GM21367 (cell line): ENCODE results near the gene YPEL1.
"Not testable (repeated sequence)": the region's sequence is repeated elsewhere in the genome, so short reads cannot be mapped to it uniquely, and the experiment has no call there.

Source experiments
- ATAC-seq: cut with Tn5 transposase; IDR thresholded peaks from one replicate; pipeline ENCODE4 v1.9.1; 2021; ENCODE audit not compliant: unreplicated experiment

The YPEL1 gene

DNA sequence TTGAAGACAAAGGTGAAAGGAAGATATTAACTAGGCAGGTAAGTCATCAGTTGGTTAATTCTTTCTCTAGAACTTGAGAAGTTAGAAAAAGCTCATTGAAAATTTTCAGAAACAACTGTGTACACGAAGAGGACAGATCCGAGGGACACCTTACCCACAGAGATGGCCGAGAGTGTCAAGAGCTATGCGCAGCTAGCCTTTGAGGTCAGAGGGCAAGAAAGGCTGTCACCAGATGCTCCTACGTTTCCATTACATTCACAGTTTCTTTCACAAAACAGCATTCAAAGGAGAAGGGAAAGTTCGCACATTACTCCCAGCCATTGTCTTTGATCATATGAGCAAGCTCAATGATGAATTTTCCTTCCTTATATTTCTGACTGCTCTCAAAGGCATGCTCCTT is 34.8 kb downstream of the YPEL1 start:
- no peak for ATAC-seq

DNA sequence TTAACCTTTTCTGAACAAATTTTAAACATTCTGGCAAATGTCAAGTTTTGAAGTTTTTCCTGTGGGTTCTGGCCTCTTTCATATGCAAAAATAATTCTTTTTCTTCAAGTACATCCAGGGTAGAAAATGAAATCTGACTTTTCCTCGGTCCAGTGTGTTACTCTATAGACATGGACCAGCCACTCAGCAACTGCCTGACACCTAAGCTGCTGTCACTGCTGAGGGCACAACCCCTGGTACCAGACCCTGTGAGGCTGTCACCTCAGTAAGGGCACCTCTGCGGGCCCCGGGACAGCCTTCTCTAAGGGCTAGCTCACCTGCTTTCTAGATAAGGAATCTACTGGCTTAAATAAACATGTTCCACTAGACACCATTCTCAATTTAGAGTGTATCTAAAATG is 36.0 kb downstream of the YPEL1 start:
- no peak for ATAC-seq

DNA sequence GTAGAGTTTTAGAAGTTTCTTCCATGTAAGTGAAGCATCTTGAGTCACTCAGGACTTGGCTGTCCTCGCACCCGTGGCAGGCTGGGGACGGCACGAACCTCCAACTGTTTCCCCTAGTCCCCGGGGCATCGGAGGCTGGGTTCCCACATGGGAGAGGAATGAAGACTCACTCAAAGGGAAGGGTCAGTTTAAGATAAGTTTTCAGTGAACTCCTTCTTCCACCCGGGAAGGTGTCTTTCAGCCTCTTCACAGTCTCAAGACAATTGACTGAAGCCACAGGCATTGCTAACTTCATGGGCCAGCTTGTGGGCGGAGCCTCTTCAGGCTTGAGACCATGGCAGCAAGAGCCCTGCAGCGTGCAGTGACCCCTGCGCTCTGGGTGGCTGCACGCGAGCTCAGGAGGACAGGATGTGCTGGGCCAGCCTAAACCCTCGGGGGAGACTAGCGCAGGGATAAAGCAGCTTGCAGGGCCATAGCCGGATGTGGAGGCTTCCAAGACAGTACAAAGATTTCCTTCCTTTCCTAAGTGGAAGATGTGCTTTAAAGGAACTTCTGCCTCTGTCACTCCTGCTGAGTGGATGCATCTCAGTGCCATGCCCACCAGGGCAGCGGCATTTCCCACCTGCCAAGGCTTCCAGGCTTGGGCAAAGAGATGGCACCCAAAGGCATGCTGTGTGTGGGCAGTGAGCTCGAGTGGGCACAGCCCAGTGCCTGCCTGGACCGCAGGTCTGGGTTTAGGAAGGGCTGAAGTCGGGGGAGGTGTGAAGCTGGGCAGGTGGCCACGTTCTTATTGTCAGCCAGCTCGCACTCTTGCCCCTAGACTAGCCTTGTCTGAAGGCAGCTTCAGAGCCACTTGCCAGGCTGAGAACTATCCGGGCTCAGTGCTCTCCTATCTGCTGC is 36.9 kb downstream of the YPEL1 start:
- ATAC-seq: no peak

DNA sequence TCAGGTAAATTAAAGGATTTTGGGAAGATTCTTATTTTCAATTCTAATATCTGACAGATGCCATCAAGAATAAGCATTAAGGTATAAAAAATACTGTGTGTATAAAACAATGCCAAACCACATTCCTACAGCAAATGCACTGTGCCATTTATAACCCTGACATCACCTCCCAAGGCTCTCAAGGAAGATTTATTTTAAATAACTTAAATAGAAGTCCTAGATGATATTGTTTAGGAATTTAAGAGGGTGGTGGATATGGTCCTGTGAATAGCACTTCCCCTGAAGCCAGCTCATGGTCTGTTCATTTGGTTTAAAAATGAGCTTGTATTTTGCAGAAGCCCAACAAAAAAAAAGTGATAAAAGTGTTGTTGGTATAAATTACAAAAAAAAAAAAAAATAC is 37.7 kb downstream of the YPEL1 start:
- ATAC-seq: no peak

DNA sequence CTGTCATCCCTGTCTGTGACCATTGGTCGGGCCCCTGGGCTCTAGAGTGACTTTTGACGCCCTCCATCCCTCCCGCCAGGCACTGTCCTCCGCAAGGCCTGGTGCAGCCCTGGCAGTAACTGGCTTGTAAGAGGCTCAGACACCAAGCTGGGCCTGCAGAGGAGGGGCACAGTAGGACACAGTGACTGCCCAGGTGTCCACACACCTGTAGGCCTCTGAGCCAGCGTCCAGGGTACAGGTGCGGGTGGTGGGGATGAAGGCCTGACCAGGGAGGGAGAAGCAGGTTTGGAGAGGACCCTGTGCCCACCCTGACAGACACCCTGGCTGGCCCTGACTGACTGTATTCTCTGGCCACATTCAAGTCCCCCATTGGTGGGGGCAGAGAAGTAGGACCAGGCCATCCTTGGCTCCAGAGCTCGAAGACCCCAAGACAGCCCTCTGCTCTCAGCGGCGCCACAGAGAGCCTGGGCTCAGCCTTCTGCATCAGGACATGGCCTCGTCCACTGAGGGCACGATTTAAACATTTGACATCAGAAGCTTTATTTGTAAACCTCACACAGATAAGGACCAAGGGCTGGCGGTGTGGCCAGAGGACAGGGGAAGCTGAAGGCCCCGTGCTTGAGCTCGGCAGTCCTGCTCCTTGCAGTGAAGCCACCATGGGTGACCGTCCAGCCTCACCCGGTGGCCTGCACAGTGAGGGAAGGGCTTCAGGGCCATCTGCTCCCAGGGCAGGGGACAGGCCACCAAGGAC is 38.4 kb downstream of the YPEL1 start:
- no peak for ATAC-seq

DNA sequence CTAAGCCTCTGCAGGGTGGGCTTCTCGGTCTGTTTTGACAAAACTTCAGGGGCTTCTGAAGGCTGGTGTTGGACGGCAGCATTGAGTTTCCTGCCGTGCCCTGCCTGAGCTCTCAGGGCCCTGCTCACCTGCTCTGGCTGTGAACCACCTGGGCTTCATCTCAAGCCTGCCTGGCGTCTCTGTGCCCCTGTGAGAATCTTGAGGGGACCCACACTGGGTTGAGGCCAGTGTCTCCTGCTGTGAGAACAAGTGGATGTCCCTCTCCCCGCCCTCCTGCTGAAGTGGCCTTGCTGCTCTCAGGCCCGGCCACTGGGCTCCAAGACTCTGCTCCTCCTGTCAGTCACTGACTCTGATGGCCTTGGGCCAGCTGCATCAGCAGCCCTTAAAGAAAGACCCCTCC is 39.5 kb downstream of the YPEL1 start:
- ATAC-seq: no peak

DNA sequence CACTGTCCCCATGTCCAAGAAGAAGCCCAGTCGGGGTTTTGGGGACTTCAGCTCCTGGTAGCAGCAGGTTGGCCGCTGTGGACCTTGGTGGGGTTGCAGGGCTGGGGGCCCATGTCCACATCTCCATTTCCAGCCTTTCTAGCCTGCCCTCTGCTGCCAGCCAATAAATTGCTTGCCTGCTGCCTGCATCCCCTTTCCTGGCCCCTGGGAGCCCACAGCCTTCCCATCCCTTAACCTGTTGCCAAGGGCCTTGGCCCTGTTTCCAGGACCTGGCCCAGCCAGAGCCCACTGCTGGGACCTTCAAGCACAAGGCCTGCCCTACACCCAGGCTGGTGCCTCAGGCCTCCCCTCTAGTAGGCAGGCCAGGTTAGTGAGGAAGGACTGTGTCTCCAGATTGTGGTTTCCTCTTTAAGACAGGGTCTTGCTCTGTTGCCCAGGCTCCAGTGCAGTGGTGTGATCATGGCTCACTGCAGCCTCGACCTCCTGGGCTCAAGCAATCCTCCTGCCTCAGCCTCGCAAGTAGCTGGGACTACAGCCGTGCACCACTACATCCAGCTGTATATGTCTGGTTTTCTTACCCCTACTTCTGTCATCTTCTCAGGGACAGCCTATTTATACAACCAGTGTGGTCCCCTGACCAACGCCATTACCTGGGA is 40.0 kb downstream of the YPEL1 start:
- no peak for ATAC-seq

DNA sequence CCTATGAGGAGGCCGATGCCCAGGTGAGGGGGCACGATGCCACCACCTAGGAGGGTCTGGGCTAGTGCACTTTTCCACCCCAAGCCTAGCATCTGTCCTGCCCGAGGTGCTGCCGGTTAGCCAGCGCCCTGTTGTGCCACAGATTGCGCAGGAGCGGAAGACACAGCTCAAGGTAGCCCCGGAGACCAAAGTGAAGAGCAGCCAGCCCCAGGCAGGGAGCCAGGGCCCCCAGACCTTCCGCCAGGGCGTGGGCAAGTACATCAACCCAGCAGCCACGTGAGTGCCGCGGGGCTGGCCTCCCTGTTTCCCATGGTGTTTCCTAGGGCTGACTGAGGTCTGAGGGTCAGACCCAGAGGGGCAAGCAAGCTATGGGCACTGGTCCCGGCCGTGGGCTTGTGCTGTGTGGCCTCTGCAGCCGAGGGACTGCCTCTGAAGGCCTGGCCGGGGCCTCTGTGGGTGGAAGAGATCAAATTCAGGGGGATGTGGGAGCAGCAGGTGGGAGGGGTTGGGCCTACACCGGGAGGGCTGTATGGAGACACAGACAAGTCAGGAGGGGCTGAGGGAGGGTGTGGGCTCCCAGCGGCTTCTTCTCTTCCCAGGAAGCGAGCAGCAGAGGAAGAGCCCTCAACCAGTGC is 40.7 kb downstream of the YPEL1 start:
- ATAC-seq: no peak

DNA sequence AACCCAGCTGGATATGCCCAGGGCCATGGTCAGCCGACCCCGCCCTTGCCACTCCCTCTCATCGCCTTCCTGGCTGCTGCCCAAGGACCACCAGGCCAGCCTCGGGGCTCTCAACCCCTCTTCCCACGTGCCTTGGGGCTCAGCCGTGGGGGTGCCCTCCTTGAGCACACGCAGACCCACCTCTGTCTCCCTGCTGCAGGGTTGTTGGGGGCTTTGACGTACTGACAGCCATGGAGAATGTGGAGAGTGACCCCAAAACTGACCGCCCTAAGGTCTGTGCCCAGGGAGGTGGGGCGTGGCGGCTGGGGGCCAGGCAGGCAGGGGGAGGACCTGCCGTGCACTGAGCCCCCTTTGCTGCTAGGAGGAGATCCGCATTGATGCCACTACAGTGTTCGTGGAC is 41.2 kb downstream of the YPEL1 start:
- ATAC-seq: no peak

DNA sequence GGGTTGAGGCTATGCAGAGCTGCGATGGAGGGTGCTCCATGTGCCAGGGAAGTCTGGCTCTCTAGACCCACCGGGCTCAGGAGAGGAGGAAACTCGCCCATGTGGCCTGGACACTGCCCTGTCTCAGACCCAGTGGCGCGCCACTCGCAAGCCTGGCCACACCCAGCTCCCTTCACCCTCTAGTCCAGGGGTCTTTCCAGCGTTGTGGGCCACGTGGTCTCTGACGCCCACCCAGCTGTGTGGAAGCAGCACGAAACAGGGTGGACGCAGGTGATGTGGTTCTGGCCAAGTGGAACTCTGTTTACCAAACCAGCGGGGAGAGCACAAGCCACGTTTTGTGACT is 41.6 kb downstream of the YPEL1 start:
- no peak for ATAC-seq

DNA sequence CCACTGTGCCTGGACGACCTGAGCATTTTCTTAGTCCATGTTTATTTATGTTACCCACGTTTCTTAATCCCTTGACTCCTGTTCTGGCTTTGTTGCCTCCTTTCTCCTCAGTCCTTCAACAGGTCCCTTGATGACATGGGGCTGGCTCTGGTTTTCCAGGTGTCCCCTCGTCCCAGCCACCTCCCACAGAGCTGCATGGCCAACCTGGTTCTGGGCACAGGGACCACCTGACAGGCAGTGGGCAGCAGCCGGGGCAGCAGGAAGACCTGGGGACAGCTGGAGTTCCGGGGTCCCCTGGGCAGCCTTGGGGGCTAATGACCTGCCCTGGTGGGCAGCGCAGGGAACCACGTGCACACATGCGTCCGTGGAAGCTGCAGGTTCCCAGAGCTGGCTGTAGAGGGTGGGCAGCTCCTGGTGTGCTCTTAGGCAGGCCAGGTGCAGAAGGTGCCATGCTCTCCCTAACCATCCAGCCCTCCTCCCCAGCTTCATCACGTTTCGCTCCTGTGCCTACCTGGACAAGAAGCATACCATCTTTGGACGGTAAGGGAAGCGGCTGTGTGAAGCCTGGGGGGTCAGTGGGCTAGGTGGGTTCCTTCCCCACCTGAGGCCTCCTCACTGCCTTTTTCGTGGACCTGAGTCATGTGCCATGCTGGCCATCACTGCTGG is 42.1 kb downstream of the YPEL1 start:
- no peak for ATAC-seq

DNA sequence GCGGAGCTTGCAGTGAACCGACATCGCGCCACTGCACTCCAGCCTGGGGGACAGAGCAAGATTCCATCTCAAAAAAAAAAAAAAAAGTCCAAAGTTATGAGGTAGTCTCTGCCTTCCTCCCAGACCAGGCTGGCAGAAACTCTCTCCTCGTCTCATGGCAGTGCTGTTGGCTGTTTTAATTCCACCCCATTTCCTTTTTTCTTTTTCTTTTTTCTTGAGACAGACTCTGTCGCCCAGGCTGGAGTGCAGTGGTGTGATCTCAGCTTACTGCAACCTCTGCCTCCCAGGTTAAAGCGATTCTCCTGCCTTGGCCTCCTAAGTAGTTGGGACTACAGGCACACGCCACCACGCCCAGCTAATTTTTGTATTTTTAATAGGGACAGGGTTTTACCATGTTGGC is 42.7 kb downstream of the YPEL1 start:
- not testable (repeated sequence) for ATAC-seq

DNA sequence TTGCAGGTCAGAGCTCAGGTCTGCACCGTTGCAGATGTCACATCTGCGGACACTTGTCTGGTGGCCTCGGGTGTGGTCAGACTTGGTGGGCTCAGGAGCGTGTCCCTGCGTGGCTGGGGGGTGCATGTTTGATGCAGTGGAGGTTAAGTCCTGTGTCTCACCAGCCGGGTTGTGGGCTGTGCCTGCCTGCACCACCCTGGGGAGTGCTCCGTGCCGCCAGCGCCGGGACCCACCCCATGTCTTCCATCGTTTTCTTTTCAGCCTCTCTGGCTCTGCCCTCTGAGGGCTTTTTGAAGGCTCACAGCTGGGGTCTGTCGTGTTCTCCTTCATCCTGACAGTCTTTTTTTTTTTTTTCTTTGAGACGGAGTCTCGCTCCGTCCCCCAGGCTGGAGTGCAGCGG is 43.8 kb downstream of the YPEL1 start:
- no peak for ATAC-seq

DNA sequence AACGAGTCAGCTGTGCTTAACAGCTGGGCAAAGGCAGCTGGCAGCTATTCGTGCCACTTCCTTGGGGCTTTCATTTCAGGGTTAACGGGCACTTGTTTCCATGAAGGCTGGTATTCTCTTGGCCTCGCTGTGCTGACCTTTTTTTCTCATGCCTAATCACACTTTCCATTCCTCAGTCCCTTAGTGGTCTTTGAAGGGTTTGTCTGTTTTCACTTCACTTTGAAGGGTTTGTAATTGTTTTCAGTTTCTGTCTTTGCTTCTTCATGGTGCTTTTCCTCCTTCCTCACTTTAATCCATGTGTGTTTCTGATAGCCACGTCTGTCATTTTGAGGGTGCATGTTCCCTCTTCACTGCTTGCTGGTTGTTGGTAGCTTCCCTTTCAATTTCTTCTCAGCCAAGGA is 45.2 kb downstream of the YPEL1 start:
- no peak for ATAC-seq

DNA sequence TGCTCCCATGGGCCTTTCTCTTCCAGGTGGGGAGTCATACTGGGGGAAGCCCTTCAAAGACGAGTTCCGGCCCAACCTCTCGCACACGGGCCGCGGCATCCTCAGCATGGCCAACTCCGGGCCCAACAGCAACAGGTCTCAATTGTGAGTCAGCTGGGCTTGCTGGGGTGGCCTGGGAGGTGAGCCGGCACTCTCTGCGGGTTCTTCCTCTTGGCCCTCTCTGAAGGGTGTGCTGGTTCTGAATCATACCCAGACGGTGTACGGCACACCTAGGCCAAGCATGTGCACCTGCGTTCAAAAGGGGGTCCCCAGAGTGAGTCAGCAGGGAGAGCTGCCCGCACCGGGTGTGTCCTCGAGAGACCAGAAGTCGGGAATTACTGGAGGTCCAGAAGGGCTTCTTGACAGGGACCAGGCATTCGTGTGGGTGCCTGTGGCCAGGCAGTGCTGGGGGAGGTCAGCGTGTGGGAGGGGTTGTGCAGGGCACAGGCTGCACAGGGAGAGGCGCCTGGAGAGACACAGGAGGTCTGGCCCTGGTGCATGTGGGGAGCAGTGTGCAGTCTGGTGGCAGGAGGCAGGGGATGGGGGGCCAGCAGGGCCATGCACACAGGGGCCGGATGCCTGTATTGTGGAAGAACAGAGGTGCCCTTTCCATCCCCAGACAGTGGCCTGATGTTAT is 46.8 kb downstream of the YPEL1 start:
- ATAC-seq: no peak

DNA sequence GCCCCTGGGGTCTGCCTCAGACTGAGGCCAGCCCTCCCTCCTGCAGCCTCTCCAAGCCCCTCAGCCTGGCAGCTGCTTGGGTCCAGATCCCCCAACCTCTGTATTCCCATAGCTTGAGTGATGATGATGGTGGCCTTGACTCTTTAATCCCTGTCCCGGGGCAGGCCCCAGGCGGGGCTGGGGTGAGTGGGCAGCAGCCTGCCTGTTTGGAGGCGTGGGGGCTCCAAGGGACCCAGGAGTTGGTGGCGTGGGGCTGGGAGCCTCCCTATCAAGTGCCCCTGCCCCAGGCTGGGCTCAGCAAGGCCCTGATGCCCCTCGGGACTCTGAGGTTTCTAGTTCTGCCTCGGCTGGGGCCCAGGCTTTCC is 47.3 kb downstream of the YPEL1 start:
- ATAC-seq: no peak

DNA sequence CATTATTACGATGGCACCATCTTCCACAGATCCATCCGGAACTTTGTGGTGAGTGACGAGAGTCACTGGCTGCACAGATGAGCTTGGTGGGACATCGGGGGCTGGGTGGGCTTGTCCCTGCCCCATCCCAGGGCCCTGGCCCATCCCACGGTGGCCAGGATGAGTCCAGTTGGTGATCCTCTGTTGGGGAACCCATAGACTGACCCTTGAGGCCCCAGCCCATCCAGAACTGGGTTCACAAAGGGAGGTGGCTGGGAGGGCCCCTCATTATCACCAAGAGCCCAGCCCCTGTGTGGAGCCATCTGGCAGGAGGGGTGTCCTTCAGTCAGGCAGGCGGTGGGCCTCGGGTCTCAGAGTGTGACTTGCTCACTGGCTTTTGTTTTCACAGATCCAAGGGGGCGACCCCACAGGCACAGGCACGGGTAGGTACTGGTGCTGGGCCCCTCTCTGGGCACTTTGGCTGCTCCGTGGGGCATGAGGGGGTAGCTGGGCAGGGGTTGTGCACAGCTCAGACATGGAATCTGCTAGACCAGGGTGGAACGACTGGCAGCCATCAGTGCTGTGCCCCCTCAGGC is 47.8 kb downstream of the YPEL1 start:
- ATAC-seq: no peak

DNA sequence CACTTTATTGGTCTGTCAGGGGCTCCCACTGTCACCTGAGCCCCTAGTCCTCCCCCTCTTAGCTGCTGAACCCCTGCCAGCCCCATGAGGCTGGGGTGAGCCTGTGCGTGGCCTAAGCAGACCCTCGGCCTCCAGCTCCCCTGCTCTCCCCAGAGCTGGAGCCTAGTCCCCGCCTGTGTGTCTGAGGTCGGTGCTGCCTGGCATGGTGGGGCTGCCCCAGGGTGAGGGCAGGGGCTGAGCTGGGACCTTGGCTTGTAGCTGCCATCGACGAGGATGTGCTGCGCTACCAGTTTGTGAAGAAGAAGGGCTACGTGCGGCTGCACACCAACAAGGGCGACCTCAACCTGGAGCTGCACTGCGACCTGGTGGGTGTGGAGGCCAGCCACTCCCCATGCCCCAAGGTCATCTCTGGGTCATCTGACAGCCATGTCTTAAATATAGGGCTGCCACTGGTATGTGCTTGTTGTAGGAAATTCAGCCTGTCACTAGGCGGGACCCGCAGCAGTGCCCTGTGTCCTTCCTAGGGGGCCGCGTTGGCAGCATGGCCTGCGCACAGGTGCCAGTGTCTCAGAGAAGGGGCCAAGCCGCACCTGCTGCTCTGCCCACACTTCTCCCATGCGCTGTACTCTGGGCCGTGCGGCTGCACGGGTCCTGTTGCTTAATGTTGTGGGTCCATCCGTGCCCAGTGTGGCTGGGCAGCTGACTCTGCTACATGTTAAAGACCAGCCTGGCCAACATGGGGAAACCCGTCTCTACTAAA is 48.8 kb downstream of the YPEL1 start:
- ATAC-seq: no peak

DNA sequence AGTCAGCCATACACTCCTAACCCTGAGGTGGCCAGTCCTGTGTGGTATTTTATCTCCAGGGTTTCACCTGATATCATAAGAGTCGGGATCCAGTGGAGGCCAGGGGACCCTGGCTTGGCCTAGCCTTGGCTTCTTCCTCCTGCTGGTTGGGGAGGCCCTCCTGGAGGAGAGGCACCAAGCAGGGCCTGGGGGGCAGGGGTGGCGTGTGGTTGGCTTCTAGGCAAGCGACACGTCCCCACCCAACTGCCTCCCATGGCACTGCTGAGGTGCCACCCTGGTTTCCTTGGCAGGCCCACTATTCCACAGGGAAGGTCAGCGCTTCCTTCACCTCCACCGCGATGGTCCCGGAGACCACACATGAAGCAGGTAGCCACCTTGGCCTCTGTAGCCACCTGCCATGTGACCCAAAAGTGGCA is 49.4 kb downstream of the YPEL1 start:
- ATAC-seq: no peak

DNA sequence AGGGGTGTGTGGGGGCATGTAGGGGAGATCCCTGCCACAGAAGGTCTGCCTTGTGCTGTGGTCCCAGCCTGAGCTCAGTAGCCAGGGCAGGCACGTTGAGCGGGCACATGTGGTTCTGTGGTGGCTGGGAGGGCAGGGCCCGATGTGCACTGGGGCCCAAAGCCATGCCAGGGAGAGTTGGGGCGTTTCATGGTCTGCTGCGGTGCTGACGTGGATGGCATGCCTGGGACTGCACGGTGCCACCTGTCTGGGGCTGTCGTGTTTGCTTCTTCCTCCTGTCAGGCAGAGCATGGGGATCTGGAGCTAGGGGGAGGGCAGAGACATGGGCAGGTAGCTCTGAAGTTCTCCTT is 50.5 kb downstream of the YPEL1 start:
- ATAC-seq: no peak
